CMK (cell line): ENCODE results near the gene OCA2.
"Not testable (repeated sequence)": the region's sequence is repeated elsewhere in the genome, so short reads cannot be mapped to it uniquely, and the experiment has no call there.

ENCODE experiments used
- DNase-seq: peaks from one replicate; pipeline ENCODE4 v3.0.0-alpha.2; 2010; ENCODE audit warnings: low read depth

Gene OCA2

GRCh38 chr15:28022181-28022580, 76.9 kb downstream of the OCA2 start:
- no peak for DNase-seq

- no peak for DNase-seq
Measured at GRCh38 chr15:28021281-28022039, 77.7 kb downstream of the OCA2 start.

- DNase-seq, result no peak
Measured at GRCh38 chr15:28020644-28021043, 78.5 kb downstream of the OCA2 start.

- no peak for DNase-seq
Measured at GRCh38 chr15:28019594-28020309, 79.4 kb downstream of the OCA2 start.

- DNase-seq, result no peak
Measured at GRCh38 chr15:28018291-28019044, 80.6 kb downstream of the OCA2 start.

GRCh38 chr15:28017423-28017924, 81.6 kb downstream of the OCA2 start:
- no peak for DNase-seq

- no peak for DNase-seq
Measured at GRCh38 chr15:28015855-28016254, 83.3 kb downstream of the OCA2 start.

- no peak for DNase-seq
Measured at GRCh38 chr15:28014623-28015200, 84.4 kb downstream of the OCA2 start.

GRCh38 chr15:28013976-28014375, 85.1 kb downstream of the OCA2 start:
- no peak for DNase-seq

GRCh38 chr15:28013480-28013879, 85.6 kb downstream of the OCA2 start:
- no peak for DNase-seq

GRCh38 chr15:28012231-28012630, 86.9 kb downstream of the OCA2 start:
- DNase-seq, result no peak

GRCh38 chr15:28008175-28008574, 90.9 kb downstream of the OCA2 start:
- not testable (repeated sequence) for DNase-seq

GRCh38 chr15:28006116-28006905, 92.8 kb downstream of the OCA2 start:
- DNase-seq, result no peak

GRCh38 chr15:28005004-28005527, 94.0 kb downstream of the OCA2 start:
- no peak for DNase-seq

GRCh38 chr15:28004143-28005003, 94.7 kb downstream of the OCA2 start:
- no peak for DNase-seq

GRCh38 chr15:28003302-28004037, 95.6 kb downstream of the OCA2 start:
- no peak for DNase-seq

GRCh38 chr15:28002867-28003266, 96.2 kb downstream of the OCA2 start:
- DNase-seq, result no peak

- no peak for DNase-seq
Measured at GRCh38 chr15:28002136-28002861, 96.8 kb downstream of the OCA2 start.

- DNase-seq, result no peak
Measured at GRCh38 chr15:28001641-28002040, 97.5 kb downstream of the OCA2 start.
